GM19324 (cell line): ENCODE measurements around the gene ADARB2.
"Not testable (repeated sequence)": the region's sequence is repeated elsewhere in the genome, so short reads cannot be mapped to it uniquely, and the experiment has no call there.

ENCODE experiments used
- ATAC-seq: cut with Tn5 transposase; IDR thresholded peaks from one replicate; pipeline ENCODE4 v1.9.1; 2021; ENCODE audit warnings: mild to moderate bottlenecking, moderate library complexity; ENCODE audit not compliant: unreplicated experiment, low FRiP score

The ADARB2 gene

DNA sequence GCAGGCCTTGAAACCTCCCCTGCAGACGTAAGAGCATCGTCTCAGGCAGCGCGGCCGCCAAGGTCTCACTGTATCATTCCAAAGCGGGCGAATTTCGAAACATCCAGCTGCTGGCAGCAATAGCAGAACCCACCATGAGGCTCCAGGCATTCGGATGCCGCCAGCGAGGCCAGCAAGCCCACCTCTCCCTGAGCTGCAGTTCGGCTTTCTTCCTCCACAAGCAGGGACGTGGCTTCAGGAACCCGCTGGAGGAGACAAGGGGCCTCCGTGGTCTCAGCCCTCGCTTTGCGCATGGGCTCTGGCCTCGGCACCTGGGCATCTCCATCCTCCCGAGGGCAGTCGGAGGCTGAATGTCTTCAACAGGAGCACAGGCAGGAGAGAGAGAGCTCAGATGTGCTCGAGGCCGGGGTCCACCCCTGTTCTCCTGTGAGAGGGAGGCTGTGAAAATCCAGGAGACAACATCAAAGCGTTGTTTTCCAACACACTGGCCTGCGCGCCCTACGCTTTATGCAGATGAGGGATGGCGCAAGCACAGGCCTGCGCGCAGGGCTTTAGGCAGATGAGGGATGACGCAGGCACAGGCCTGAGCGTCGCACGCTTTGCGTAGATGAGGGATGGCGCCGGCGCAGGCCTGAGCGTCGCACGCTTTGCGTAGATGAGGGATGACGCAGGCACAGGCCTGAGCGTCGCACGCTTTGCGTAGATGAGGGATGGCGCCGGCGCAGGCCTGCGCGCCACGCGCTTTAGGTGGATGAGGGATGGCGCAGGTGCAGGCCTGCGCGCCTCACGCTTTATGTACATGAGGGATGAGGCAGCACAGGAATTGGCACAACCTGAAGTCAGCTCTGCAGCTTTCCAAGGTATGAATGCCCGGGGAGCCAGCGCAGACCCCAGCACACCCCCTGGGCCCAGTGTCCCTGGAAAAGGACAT lies 577.9 kb downstream of the ADARB2 start:
- ATAC-seq, result no peak

DNA sequence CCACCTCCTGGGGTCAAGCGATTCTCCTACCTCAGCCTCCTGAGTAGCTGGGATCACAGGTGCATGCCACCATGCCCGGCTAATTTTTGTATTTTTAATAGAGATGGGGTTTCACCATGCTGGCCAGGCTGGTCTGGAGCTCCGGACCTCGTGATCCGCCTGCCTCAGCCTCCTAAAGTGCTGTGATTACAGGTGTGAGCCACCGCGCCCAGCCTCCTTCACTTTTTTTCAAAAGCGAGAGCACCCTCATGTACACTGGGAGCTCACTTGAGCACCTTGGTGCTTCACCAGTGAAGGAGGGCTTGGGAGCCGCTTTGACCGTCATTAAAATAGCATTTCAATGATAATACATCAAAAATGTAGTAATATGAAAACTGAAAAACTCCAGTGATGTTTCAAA lies 578.8 kb downstream of the ADARB2 start:
- not testable (repeated sequence) for ATAC-seq

DNA sequence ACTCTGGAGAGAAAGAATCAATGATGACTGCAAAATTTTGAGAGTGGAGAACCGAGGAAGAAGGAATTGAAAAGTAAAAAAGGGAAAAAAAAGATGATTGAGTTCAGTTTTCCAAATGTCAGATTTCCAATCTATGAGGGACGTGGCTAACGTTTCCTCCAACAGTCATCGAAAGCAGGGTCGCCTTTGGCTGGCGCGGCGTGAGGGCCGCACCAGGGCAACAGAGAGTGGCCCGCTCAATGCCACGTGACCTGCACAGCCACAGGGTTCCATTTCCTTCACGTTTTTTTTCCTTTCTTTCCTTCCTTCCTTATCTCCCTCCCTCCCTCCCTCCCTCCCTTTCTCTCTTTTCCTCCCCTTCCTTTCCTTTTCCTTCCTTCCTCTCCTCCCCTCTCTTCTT lies 579.3 kb downstream of the ADARB2 start:
- ATAC-seq, result no peak

DNA sequence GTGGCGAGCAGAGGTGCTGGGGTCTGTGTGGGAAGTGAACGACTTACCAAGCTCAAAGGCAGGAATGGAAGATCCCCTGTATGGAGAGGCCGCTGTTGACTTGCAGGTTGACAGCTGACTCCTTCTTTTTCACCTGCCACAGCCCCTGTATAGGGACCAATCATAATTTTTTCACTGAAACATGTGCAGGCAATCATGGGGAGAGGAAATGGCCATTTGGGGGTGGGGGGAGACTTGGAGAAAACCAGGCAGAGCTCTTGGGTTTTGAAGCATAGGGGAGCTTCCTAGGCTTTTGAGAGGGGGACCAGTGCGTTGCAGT lies 579.8 kb downstream of the ADARB2 start:
- no peak for ATAC-seq

DNA sequence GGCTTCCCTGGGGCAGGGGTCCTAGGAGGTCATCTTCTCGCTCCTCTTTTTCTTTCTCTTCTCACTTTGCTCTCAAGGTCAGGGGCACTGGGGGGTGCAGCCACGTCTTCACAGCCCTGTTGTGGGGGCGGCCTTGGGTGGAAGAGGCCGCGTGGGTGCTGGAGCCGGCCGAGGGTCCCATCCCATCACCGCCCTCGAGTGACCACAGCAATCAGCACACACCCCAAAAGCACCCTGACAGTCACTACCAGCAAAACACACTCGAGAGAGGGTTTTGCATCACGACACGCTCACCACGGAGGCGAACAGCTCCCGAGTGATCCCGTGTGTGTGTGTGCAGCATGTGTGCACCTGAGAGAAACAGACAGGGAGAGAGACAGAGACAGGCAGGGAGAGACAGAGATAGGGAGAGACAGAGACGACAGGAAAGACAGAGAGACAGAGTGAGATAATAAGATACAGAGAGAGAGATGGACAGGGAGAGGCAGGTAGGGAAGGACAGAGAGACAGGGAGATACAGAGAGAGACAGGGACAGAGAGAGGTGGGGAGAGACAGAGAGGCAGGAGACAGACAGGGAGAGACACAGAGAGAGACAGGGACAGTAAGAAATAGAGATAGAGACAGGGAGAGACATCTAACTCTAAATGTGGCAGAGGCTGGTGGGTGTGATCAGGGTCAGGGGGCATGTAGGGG lies 580.3 kb downstream of the ADARB2 start:
- ATAC-seq, result no peak

DNA sequence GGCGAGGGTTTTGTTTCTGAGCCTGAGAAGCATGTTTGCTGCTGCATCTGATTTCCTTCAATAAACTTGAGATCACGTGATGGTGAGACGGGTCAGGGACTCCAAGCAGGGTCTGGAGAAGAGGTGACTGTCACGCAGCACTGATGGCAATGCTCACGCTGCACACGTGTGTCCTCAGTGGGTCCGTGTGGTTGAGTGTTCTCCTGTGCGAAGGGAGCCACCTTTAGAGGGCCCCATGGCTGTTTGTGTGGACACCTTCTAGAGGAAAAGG lies 580.8 kb downstream of the ADARB2 start:
- ATAC-seq, result no peak

DNA sequence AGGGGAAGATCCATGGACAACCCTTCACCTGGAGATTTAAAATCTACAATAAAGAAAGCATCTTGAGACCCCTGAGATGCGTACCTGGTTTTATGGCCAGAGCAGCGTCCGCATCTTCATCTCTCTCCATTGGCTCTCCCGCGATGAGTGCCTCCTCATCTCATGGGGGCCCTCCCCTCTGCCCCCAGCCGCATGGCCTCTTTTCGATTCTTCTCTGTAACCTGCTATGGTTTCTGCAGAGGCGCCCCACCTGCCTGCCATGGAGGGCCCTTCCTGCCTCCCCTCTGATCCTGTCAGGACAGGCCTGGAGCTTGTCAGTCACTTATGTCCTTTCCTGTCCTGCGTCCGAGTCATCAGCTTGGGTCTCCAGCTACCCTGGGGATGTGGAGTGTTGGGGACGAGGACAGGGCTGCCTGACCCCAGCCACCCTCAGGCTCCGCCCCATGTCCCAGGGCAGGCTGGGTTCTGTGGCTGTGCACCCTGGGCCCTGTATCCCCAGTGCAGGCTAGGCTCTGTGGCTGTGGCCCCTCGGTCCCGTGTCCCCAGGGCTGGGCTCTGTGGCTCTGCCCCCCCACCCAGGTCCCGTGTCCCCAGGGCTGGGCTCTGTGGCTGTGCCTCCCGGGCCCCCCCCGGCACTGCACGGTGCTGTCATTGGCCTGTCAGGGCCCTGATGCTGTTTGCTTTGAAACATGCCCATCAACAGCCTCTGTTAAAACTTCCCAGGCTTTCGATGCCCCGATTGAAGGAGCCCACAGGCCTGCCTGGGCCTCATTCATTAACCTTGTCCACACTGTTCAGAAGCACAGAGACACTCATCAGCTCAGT lies 581.3 kb downstream of the ADARB2 start:
- no peak for ATAC-seq

DNA sequence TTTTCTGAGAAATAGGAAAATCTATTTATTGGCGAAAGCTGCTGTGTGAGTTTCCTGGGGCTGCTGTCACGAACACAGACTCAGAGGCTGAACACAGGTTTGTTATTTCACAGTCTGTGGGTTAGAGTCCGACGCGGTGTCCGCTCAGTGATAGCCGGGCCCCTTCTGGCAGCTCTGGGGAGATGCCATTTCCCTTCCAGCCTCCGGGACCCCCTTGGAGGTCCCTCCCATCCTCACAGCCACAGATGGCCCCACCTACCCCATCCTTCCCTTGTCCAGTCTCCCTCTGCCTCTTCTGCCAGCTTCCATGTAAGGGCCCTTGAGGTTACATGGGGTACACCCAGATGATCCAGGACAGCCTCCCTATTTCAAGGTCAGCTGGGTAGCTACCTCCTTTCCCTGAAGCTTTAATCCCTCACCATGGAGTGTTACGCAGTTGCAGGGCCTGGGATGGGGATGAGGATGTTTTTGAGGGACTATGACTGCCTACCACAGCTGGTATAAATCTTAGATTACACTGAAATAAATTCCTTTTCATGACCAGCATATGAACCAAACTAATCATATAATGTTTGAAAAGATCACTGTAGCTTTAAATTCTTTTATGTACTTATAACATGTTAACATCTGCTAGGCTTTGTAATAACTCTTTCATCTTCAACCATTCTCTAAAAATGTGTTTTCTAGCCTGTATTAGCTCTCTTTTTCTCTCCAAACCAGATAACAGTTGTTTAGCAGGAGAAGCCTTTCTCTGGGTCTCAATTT lies 582.6 kb downstream of the ADARB2 start:
- ATAC-seq, result no peak

DNA sequence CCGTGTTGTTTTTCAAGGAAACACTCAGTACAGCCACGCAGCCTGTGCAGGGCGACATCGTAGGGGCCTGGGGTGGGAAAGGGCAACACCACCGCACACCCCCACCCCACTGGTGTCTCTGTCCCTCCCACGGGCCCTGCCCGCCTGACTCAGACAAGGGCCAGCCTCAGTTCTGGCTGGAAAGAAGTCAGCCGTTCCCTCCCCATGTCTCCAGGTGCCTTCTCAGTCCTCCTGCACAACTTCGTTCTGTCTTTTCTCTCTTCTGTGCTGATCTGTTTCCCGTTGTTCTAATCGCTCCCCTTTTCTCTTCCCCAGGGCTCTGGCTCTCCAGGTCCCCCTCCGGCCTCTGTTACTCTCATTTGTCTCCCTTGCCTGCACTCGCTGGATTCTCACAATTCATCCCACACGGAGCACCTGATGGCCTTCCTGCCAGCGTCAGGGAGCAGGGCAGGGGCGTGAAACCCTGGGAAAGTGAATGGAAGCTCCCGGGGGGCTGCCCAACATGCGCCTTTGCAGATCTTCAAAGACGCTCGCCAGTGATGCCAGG lies 583.4 kb downstream of the ADARB2 start:
- no peak for ATAC-seq

DNA sequence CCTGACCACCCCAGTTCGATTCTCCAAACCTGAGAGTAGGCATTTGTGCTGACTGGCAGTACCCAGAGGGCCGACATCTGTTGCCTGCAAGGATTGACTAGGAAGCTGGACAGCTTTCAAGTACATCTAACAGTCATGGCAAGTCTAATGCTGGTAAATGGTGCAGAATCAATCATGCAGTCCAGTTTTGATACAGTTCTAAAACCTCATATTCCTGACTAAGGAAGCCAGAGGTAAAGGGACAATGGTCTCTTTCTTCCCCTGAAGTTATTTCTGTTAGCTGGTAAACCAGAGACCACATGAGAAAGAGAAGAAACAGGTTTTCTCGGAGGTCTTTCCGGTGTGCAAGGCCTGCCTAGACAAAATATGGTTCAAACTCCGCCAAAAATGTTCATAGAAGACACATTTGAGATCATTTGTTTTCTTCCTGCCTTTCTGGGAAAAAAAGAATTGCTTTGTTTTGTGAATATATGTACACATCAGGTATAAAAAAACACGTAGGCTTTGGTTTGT lies 584.0 kb downstream of the ADARB2 start:
- no peak for ATAC-seq

DNA sequence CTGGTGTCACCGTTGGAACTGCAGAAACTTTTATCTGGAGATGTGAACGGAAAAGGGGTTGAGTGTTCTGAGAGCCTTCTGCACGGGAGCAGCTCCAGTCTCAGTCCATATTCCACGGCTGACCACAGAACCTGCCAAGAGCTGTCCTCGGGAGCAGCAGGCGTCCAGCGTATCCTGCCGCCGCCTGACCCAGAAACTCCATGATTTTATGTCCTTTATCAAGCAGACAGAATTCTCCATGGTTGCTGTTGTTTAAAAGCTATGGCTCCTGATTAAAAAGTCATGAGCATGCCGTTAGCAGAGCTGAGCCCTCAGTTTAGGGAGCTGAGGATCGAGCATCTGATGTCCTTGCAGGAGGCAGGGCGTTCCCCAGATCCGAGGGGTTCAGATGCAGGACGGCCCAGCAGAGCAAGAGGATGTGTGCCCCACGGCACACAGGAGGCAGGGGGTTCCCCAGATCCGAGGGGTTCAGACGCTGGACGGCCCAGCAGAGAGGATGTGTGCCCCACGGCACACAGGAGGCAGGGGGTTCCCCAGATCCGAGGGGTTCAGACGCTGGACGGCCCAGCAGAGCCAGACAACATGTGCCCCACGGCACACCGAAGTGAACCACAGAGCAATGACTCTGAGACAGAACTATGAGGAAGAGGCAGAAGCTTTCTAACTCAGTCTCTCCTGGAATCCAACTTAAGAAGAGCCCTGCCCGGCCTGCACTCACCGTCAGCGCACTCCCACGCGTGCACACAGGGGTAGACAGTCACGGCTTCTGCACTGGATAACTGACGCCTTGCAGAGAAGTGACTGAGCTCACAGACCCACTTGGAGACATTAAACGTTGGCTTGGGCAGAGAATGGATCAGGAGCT lies 584.7 kb downstream of the ADARB2 start:
- no peak for ATAC-seq

DNA sequence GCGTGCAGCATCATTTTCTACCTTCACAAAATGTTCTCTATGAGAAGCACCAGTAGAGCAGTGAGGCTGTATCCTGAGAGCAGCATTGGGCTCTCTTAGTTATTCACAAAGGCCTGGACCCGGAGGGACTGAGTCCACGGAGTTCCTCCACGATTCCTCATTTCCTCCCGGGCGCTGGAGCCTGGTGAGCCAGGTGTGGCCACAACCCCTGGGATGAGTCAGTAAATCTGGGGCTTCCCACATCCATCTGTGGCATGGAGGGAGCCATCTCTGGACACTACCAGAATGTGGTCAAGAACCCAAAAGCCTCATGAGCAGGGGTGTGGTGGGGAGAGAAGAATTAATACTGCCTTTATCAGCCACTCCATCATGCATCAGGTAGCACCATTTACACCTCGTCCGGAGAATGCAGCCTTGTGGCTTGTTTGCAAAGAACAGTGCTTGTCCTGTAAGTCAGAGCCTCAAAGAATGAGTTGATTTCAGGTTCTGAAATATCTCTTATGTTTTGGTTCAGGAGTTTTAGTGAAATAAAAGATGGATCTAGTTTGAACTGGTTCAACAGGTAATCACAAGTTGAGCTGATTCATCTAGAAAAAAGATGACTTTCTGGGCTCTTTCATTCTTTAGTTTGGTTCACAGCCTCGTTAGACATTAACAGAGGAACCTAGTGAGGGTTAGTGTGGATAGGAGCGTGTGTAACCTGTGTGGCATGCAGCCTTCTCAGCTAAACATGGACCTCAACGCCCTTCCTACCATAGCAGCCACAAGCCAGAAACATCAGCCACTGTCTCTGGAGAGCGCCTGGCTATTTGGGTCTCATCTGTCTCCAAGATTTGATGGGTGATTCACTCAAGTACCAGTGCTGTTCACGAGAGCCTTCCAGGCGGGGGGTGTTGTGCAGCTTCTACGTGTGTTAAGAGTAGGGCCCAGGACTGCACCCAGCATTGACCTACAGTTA lies 586.0 kb downstream of the ADARB2 start:
- ATAC-seq, result no peak

DNA sequence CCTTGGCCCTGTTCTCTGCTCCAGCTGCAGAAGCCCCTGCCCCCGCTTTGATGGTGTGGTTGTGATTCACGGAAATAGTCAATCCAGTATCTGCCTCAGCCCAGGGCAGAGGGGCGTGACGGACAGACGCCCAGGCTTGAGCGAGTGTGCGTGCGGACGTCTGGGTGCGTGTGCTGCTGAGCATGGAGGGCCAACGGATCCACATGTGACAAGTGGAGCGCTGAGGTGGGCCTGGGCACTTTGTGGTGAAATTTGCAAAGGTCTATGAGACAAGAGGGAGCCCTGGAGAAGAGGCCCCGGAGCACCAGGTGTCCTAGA lies 586.7 kb downstream of the ADARB2 start:
- no peak for ATAC-seq

DNA sequence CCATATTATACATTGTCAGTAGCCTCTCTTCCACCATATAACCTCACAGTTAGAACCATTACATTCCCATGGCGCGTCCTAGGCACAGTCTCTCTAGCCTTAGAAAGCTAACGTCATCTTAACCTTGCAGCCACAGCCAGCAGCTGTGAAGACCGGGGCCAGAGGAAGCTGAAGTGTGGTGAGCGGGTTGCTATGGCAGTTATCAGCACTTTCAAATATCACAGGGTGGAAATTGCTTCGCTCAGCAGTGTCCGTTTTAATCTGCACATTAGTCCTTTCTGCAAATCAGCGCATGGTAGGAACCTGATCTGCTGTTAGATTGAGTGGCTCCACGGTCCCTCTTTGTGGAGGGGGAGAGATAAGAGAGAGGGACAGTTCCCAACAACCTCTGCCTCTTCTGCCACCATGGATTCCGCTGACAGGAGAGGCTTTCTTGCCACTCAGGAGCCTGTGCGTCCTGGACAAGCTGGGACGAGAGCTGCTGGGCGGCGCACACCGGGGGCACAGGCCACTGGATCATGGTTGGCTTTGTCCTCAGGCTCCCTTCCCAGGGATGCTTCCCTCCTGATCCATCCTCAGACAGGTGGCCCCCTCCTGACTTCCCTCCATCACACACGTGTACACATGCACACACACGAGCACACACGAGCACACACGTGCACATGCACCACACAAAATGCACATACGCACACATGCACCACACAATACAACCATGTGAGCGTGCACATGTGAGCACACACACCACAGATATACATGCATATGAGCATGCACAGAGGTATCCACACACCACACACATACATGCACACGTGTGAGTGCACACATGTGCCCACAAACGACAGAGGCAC lies 587.3 kb downstream of the ADARB2 start:
- ATAC-seq, result no peak

DNA sequence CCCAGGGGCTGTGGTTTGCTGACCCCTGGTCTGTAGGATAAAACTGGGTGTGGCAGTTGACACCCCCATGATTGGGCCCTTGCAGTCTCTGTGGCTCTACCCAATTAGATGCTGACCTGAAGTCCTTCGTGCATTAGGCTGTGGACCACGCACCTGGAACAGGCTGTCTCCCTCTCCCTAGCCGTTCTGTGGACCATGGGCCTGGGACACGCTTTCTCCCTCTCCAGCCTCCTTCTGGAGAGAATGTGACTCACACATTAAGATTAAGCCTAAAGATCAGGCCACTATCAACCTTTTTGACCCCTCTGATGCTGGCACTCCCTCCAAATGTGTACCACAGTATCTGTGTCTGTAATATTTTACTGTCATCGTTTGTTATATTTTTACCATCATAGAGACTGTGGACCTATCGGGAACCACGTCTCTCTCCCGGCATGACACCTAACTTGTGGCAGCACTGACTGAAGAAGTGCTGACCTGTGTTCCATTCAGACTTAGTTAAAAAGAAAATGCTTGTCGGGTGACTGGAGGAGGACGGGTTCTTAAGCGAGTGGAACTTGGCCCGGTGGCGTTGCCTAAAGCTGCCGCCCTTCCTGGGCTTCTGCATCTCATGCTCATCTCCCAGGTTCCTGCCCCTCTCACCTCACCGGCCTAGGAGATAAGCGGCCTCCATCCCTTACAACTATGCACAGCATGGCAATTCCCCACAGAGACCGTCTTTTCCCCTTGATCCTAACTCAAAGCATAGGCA lies 588.3 kb downstream of the ADARB2 start:
- no peak for ATAC-seq

DNA sequence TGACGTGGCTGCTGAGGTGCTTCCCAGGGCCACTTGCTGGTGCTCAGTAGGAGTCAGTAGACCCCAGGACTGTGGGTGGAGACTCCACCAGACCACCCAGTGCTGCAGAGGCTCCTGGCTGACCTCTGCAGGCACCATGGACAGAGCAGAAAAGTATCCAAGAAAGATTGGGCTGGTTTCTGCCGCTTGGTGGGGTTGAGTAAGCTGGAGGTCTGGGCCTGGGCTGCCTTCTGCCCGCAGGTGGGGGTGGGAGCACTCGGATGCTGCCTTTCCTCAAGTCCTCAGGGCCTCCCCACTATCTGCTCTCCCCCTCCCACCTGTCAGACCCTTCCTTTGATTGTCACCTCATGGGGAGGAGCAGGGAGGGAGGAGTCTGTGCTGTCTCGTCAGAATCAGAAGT lies 589.5 kb downstream of the ADARB2 start:
- ATAC-seq, result no peak

DNA sequence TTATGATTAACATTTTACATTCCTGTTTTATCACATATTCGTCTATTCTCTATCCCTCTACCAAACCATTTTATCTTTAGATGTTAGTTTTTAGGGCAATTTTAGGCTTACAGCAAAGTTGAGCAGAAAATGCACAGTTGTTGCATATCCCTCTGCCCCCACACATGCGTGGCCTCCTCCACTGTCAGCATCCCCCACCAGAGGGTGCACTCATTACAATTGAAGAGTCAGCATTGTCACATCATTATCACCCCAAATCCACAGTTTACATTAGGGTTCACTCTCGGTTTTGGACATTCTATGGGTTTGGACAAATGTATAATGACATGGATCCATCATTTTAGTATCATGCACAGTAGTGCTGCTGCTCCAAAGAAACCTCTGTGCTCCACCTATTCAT lies 594.7 kb downstream of the ADARB2 start:
- ATAC-seq, result no peak
